OCI-LY1 (cell line): Measurements from ENCODE around the gene MAP3K21.

ENCODE experiments used
- EZH2 ChIP-seq: fragments of 200-600 bp; sonication (generic), shearing (Covaris generic); IDR thresholded peaks from 2 replicates; pipeline ENCODE4 v1.8.0; 2017; ENCODE audit warnings: borderline replicate concordance, mixed run types, mild to moderate bottlenecking, antibody characterized with exemption, low read length, moderate library complexity, mixed read lengths
- TF ChIP-seq, protein P1 (sequence below): fragments of 200-600 bp; sonication (generic), shearing (Covaris generic); IDR thresholded peaks from 2 replicates; pipeline ENCODE4 v1.5.1; 2017; ENCODE audit warnings: mild to moderate bottlenecking, antibody characterized with exemption, low read length, moderate library complexity, mixed read lengths

DNA sequence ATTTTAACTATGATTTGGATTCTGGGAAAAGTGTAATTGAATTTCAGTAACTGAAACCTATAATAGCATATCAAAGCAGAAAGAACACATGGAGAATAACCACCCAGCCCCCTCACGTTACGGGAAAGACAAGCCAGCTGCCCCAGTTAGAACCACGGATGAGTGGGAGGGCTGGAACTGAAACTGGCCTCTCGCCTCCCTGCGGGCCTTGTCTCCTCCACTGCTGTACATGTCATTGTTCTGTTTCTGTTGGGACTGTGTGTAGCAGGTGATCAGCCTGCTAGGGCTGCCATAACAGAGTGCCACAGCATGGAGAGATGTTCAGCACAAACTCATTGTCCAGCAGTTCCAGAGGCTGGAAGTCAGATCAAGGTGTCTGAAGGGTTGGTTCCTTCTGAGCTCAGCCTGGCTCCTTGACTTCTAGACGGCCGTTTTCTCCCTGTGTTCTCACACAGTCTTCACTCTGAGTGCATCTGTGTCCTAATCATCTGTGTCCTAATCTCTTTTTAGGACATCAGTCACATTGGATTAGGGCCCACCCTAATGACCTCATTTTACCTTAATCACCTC lies 52.4 kb downstream of the MAP3K21 start:
- TF ChIP-seq, protein P1, sequence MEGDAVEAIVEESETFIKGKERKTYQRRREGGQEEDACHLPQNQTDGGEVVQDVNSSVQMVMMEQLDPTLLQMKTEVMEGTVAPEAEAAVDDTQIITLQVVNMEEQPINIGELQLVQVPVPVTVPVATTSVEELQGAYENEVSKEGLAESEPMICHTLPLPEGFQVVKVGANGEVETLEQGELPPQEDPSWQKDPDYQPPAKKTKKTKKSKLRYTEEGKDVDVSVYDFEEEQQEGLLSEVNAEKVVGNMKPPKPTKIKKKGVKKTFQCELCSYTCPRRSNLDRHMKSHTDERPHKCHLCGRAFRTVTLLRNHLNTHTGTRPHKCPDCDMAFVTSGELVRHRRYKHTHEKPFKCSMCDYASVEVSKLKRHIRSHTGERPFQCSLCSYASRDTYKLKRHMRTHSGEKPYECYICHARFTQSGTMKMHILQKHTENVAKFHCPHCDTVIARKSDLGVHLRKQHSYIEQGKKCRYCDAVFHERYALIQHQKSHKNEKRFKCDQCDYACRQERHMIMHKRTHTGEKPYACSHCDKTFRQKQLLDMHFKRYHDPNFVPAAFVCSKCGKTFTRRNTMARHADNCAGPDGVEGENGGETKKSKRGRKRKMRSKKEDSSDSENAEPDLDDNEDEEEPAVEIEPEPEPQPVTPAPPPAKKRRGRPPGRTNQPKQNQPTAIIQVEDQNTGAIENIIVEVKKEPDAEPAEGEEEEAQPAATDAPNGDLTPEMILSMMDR, result no peak
- TF ChIP-seq EZH2, result no peak
